Esophagus squamous epithelium (tissue), 5 donors: Measurements from ENCODE around the gene PRKD3. TPM values are rescaled to one million over a fixed set of nuclear protein-coding genes. Genes with fewer than 3 reads are reported as not detected.

Experiments
- DNase-seq: peaks from one replicate; lab custom pipeline; 2025; lab: John Stamatoyannopoulos, UW
- H3K27ac ChIP-seq, 4 donors: fragments of 200-600 bp; sonication (generic); one replicate each; pipeline ENCODE4 v1.5.1; 2016 to 2019; ENCODE audit warnings: mild to moderate bottlenecking in 1 of 4
- H3K27me3 ChIP-seq, 4 donors: fragments of 200-600 bp; sonication (generic); 1 replicate in 3 of 4; 2 replicates in 1 of 4; pipeline versions ENCODE4 v1.5.1 to v1.6.0; 2017 to 2021; ENCODE audit warnings: antibody characterized with exemption in 1 of 4
- H3K36me3 ChIP-seq, 3 donors: fragments of 200-600 bp; sonication (generic); one replicate each; pipeline ENCODE4 v1.5.1; 2016 to 2019
- H3K4me1 ChIP-seq, 3 donors: fragments of 200-600 bp; sonication (generic); one replicate each; pipeline ENCODE4 v1.5.1; 2017 to 2019
- H3K4me3 ChIP-seq, 4 donors: fragments of 200-600 bp; sonication (generic); 1 replicate in 3 of 4; 2 replicates in 1 of 4; pipeline ENCODE4 v1.5.1; 2016 to 2019; ENCODE audit warnings: mild to moderate bottlenecking in 2 of 4, moderate library complexity in 1 of 4
- H3K9me3 ChIP-seq, 3 donors: fragments of 200-600 bp; sonication (generic); one replicate each; pipeline ENCODE4 v1.5.1; 2016 to 2019
- CTCF ChIP-seq, 6 experiments: fragments of 450-650 bp in 4 of 6; fragments of 200-600 bp in 2 of 6; sonication (generic) in 2 of 6; IDR thresholded peaks; one replicate each; pipeline ENCODE4 v1.5.1; 2016 to 2019; ENCODE audit warnings: antibody characterized with exemption in 6 of 6, mild to moderate bottlenecking in 4 of 6, moderate library complexity in 4 of 6
- POLR2A ChIP-seq, 4 donors: fragments of 450-650 bp; IDR thresholded peaks; one replicate each; pipeline ENCODE4 v1.6.1; 2017; ENCODE audit warnings: antibody characterized with exemption in 4 of 4, mild to moderate bottlenecking in 4 of 4, moderate library complexity in 3 of 4
- WGBS, 2 donors: methylation state at CpG; one replicate each; pipeline ENCODE4 v1.1.5; 2018; 5-methylcytosine and 5-hydroxymethylcytosine counted together
- intact Hi-C: fragments of 100-400 bp; cut with DNase I; formaldehyde crosslinking; loops from one replicate; pipeline ENCODE4 v1.15.0; 2022
- total RNA-seq, 4 donors: library from RNA; depleted of rRNA; stranded (reverse); fragments of >200 nt; gene quantifications; one replicate each; pipeline ENCODE4 v1.1.0, GENCODE V29; 2016
- donor health status: DM: yes; HTN: yes; CAD: no.

Gene PRKD3
- total RNA-seq, 4 donors from 2014 or later: 7.4 to 25.9 (median 23.2) TPM

GRCh38 chr2:37323176-37323780, 1.4 kb downstream of the PRKD3 start:
- Histone ChIP-seq H3K27me3 (no peaks in the 10 kb centered on the region), H3K4me3 (peak overlapping the region; percentile 78 to 96 (median 84)), H3K9me3 (no peaks in the 10 kb centered on the region), H3K27ac (peak overlapping the region; percentile 88 to 96 (median 94)), H3K36me3 (no peaks in the 10 kb centered on the region), H3K4me1 (peaks cover 4 to 60% (median 18%) of the 10 kb centered on the region in 3 donors)
- 9 to 13% methylated on average over 13 of the region's 13 CpGs for WGBS, 2 donors
- DNase-seq: no peak
- intact Hi-C loops: no loop called here
- TF ChIP-seq POLR2A (IDR thresholded peaks at IDR 0.05) (no peak), CTCF (IDR thresholded peaks at IDR 0.05) (no peak)

- Histone ChIP-seq H3K27ac (peak overlapping the region in 2 of 4 donors; percentile 92 to 95), H3K4me3 (peak overlapping the region in 3 of 4 donors; percentile 78 to 96 (median 80)), H3K4me1 (peaks cover 4 to 69% (median 19%) of the 10 kb centered on the region in 3 donors), H3K36me3 (no peaks in the 10 kb centered on the region), H3K27me3 (no peaks in the 10 kb centered on the region), H3K9me3 (no peaks in the 10 kb centered on the region)
- DNase-seq: no peak
- intact Hi-C loops: no loop called here
- no peak for TF ChIP-seq CTCF (IDR thresholded peaks at IDR 0.05)
These were observed 2.3 kb downstream of the PRKD3 start for GRCh38 chr2:37322368-37322767.

GRCh38 chr2:37321029-37321682, 3.5 kb downstream of the PRKD3 start:
- Histone ChIP-seq H3K4me3 (no peak overlapping the region), H3K4me1 (peaks cover 4 to 68% (median 19%) of the 10 kb centered on the region in 3 donors), H3K9me3 (no peaks in the 10 kb centered on the region), H3K27me3 (no peaks in the 10 kb centered on the region), H3K36me3 (no peaks in the 10 kb centered on the region), H3K27ac (no peak overlapping the region)
- 62 to 73% methylated on average over 4 of the region's 4 CpGs for WGBS, 2 donors
- DNase-seq: no peak
- intact Hi-C loops: no loop called here
- TF ChIP-seq CTCF (IDR thresholded peaks at IDR 0.05) (no peak), POLR2A (IDR thresholded peaks at IDR 0.05) (no peak)

GRCh38 chr2:37319754-37320609, 4.7 kb downstream of the PRKD3 start:
- Histone ChIP-seq H3K4me1 (peaks cover 0 to 57% (median 14%) of the 10 kb centered on the region in 3 donors), H3K36me3 (peaks cover 0 to 4% (median 0%) of the 10 kb centered on the region in 3 donors), H3K9me3 (no peaks in the 10 kb centered on the region), H3K27me3 (no peaks in the 10 kb centered on the region), H3K4me3 (no peak overlapping the region), H3K27ac (no peak overlapping the region)
- 85 to 88% methylated on average over 11 to 12 of the region's 12 CpGs for WGBS, 2 donors
- intact Hi-C loops: no loop called here
- no peak for DNase-seq
- TF ChIP-seq CTCF (IDR thresholded peaks at IDR 0.05) (no peak), POLR2A (IDR thresholded peaks at IDR 0.05) (no peak)
